ENCODE measurements around the gene USP10.

Gene USP10

GRCh38 chr16:84780544-84781376 is 81.0 kb downstream of the USP10 start:
- H3K27ac ChIP-seq (ENCODE audit: low read depth, low read length), result no peak overlapping the region
- H3K4me3 ChIP-seq (ENCODE audit: low read length), result no peak overlapping the region
- H3K4ac ChIP-seq (ENCODE audit: low read depth, low read length), result no peak overlapping the region
- no peak overlapping the region for H3K18ac ChIP-seq (ENCODE audit: low read length)
- H4K8ac ChIP-seq (ENCODE audit: low read depth, low read length), result no peak overlapping the region
- peaks cover 10% of the 10 kb centered on the region for H3K36me3 ChIP-seq (ENCODE audit: control insufficient read depth, insufficient read depth, low read length)
- H2BK120ac ChIP-seq (ENCODE audit: low read depth, low read length), result no peak overlapping the region
- H2BK5ac ChIP-seq (ENCODE audit: low read length), result no peak overlapping the region
- H3K56ac ChIP-seq (ENCODE audit: low read length), result no peak overlapping the region
- H3K9ac ChIP-seq (ENCODE audit: low read length), result no peak overlapping the region
- H3K4me2 ChIP-seq (ENCODE audit: low read length), result no peak overlapping the region
- WGBS (ENCODE audit: extremely low coverage, insufficient coverage, low lambda C conversion rate), result no CpG with 5 or more reads among the region's 12 CpGs
- peak; percentile 31 for DNase-seq
- H3K79me1 ChIP-seq (ENCODE audit: low read length), result no peaks in the 10 kb centered on the region
- H3K4me1 ChIP-seq (ENCODE audit: control insufficient read depth, low read depth, low read length), result no peaks in the 10 kb centered on the region
- no peak overlapping the region for H2BK15ac ChIP-seq (replicated peaks; ENCODE audit: low read depth)
- no peak overlapping the region for H3K23ac ChIP-seq (ENCODE audit: low read length)
- H4K5ac ChIP-seq (ENCODE audit: low read length), result no peak overlapping the region
- H3K27me3 ChIP-seq (ENCODE audit: insufficient read depth, low read length, poor library complexity), result no peaks in the 10 kb centered on the region
- H3K79me2 ChIP-seq (ENCODE audit: control insufficient read depth, insufficient read depth, low read length), result no peaks in the 10 kb centered on the region
- H2AK5ac ChIP-seq (ENCODE audit: low read length), result no peak overlapping the region

- H3K79me1 ChIP-seq (ENCODE audit: low read length), result no peaks in the 10 kb centered on the region
- no peak overlapping the region for H3K23ac ChIP-seq (ENCODE audit: low read length)
- no peaks in the 10 kb centered on the region for H3K4me1 ChIP-seq (ENCODE audit: control insufficient read depth, low read depth, low read length)
- no CpG with 5 or more reads among the region's 2 CpGs for WGBS (ENCODE audit: extremely low coverage, insufficient coverage, low lambda C conversion rate)
- H2BK15ac ChIP-seq (replicated peaks; ENCODE audit: low read depth), result no peak overlapping the region
- H2BK120ac ChIP-seq (ENCODE audit: low read depth, low read length), result no peak overlapping the region
- H3K4me3 ChIP-seq (ENCODE audit: low read length), result no peak overlapping the region
- peaks cover 9% of the 10 kb centered on the region for H3K36me3 ChIP-seq (ENCODE audit: control insufficient read depth, insufficient read depth, low read length)
- no peak overlapping the region for H3K9ac ChIP-seq (ENCODE audit: low read length)
- H2AK5ac ChIP-seq (ENCODE audit: low read length), result no peak overlapping the region
- no peak for DNase-seq
- H3K79me2 ChIP-seq (ENCODE audit: control insufficient read depth, insufficient read depth, low read length), result no peaks in the 10 kb centered on the region
- H2BK5ac ChIP-seq (ENCODE audit: low read length), result no peak overlapping the region
- H4K8ac ChIP-seq (ENCODE audit: low read depth, low read length), result no peak overlapping the region
- no peak overlapping the region for H3K4ac ChIP-seq (ENCODE audit: low read depth, low read length)
- H3K4me2 ChIP-seq (ENCODE audit: low read length), result no peak overlapping the region
- no peak overlapping the region for H3K56ac ChIP-seq (ENCODE audit: low read length)
- H3K18ac ChIP-seq (ENCODE audit: low read length), result no peak overlapping the region
- H3K27me3 ChIP-seq (ENCODE audit: insufficient read depth, low read length, poor library complexity), result no peaks in the 10 kb centered on the region
- no peak overlapping the region for H3K27ac ChIP-seq (ENCODE audit: low read depth, low read length)
- H4K5ac ChIP-seq (ENCODE audit: low read length), result no peak overlapping the region
Measured at GRCh38 chr16:84782846-84783245, 83.0 kb downstream of the USP10 start.

GRCh38 chr16:84785843-84786581 is 86.2 kb downstream of the USP10 start:
- Histone ChIP-seq H3K27me3 (ENCODE audit: insufficient read depth, low read length, poor library complexity) (no peaks in the 10 kb centered on the region), H3K56ac (ENCODE audit: low read length) (no peak overlapping the region), H3K4me2 (ENCODE audit: low read length) (no peak overlapping the region), H3K79me2 (ENCODE audit: control insufficient read depth, insufficient read depth, low read length) (no peaks in the 10 kb centered on the region), H2BK15ac (replicated peaks; ENCODE audit: low read depth) (no peak overlapping the region), H3K27ac (ENCODE audit: low read depth, low read length) (no peak overlapping the region), H4K5ac (ENCODE audit: low read length) (no peak overlapping the region), H2BK5ac (ENCODE audit: low read length) (no peak overlapping the region), H3K79me1 (ENCODE audit: low read length) (no peaks in the 10 kb centered on the region), H3K4me1 (ENCODE audit: control insufficient read depth, low read depth, low read length) (no peaks in the 10 kb centered on the region), H2AK5ac (ENCODE audit: low read length) (no peak overlapping the region), H3K4me3 (ENCODE audit: low read length) (no peak overlapping the region), H3K36me3 (ENCODE audit: control insufficient read depth, insufficient read depth, low read length) (no peaks in the 10 kb centered on the region), H3K23ac (ENCODE audit: low read length) (no peak overlapping the region), H3K18ac (ENCODE audit: low read length) (no peak overlapping the region), H3K9ac (ENCODE audit: low read length) (no peak overlapping the region), H2BK120ac (ENCODE audit: low read depth, low read length) (no peak overlapping the region), H4K8ac (ENCODE audit: low read depth, low read length) (no peak overlapping the region), H3K4ac (ENCODE audit: low read depth, low read length) (no peak overlapping the region)
- no CpG with 5 or more reads among the region's 11 CpGs for WGBS (ENCODE audit: extremely low coverage, insufficient coverage, low lambda C conversion rate)
- DNase-seq, result no peak

- no peaks in the 10 kb centered on the region for H3K79me2 ChIP-seq (ENCODE audit: control insufficient read depth, insufficient read depth, low read length)
- no peak overlapping the region for H3K18ac ChIP-seq (ENCODE audit: low read length)
- DNase-seq, result no peak
- no peak overlapping the region for H4K5ac ChIP-seq (ENCODE audit: low read length)
- no peak overlapping the region for H2BK120ac ChIP-seq (ENCODE audit: low read depth, low read length)
- H3K27ac ChIP-seq (ENCODE audit: low read depth, low read length), result no peak overlapping the region
- H3K56ac ChIP-seq (ENCODE audit: low read length), result no peak overlapping the region
- no peaks in the 10 kb centered on the region for H3K27me3 ChIP-seq (ENCODE audit: insufficient read depth, low read length, poor library complexity)
- no peak overlapping the region for H3K4ac ChIP-seq (ENCODE audit: low read depth, low read length)
- H3K4me1 ChIP-seq (ENCODE audit: control insufficient read depth, low read depth, low read length), result no peaks in the 10 kb centered on the region
- H4K8ac ChIP-seq (ENCODE audit: low read depth, low read length), result no peak overlapping the region
- H3K23ac ChIP-seq (ENCODE audit: low read length), result no peak overlapping the region
- no peaks in the 10 kb centered on the region for H3K36me3 ChIP-seq (ENCODE audit: control insufficient read depth, insufficient read depth, low read length)
- H3K4me2 ChIP-seq (ENCODE audit: low read length), result no peak overlapping the region
- H2BK5ac ChIP-seq (ENCODE audit: low read length), result no peak overlapping the region
- no peak overlapping the region for H2AK5ac ChIP-seq (ENCODE audit: low read length)
- H3K9ac ChIP-seq (ENCODE audit: low read length), result no peak overlapping the region
- H3K4me3 ChIP-seq (ENCODE audit: low read length), result no peak overlapping the region
- no peak overlapping the region for H2BK15ac ChIP-seq (replicated peaks; ENCODE audit: low read depth)
- no CpG with 5 or more reads among the region's 13 CpGs for WGBS (ENCODE audit: extremely low coverage, insufficient coverage, low lambda C conversion rate)
- no peaks in the 10 kb centered on the region for H3K79me1 ChIP-seq (ENCODE audit: low read length)
Measured at GRCh38 chr16:84786605-84787262, 86.9 kb downstream of the USP10 start.

- Histone ChIP-seq H3K27ac (ENCODE audit: low read depth, low read length) (no peak overlapping the region), H3K18ac (ENCODE audit: low read length) (no peak overlapping the region), H2BK5ac (ENCODE audit: low read length) (no peak overlapping the region), H3K56ac (ENCODE audit: low read length) (no peak overlapping the region), H4K8ac (ENCODE audit: low read depth, low read length) (no peak overlapping the region), H3K27me3 (ENCODE audit: insufficient read depth, low read length, poor library complexity) (no peaks in the 10 kb centered on the region), H4K5ac (ENCODE audit: low read length) (no peak overlapping the region), H3K4me3 (ENCODE audit: low read length) (no peak overlapping the region), H2AK5ac (ENCODE audit: low read length) (no peak overlapping the region), H3K9ac (ENCODE audit: low read length) (no peak overlapping the region), H3K4me2 (ENCODE audit: low read length) (no peak overlapping the region), H3K4me1 (ENCODE audit: control insufficient read depth, low read depth, low read length) (no peaks in the 10 kb centered on the region), H3K79me2 (ENCODE audit: control insufficient read depth, insufficient read depth, low read length) (no peaks in the 10 kb centered on the region), H3K4ac (ENCODE audit: low read depth, low read length) (no peak overlapping the region), H2BK120ac (ENCODE audit: low read depth, low read length) (no peak overlapping the region), H3K36me3 (ENCODE audit: control insufficient read depth, insufficient read depth, low read length) (no peaks in the 10 kb centered on the region), H3K23ac (ENCODE audit: low read length) (no peak overlapping the region), H2BK15ac (replicated peaks; ENCODE audit: low read depth) (no peak overlapping the region), H3K79me1 (ENCODE audit: low read length) (no peaks in the 10 kb centered on the region)
- DNase-seq, result no peak
- no CpG with 5 or more reads among the region's 5 CpGs for WGBS (ENCODE audit: extremely low coverage, insufficient coverage, low lambda C conversion rate)
Measured at GRCh38 chr16:84787263-84787622, 87.4 kb downstream of the USP10 start.

Measured in mesendoderm (in vitro differentiated cells).